Left ventricle myocardium inferior (tissue), 1 donor: ENCODE measurements around the gene FARSA. TPM values are rescaled to one million over a fixed set of nuclear protein-coding genes. Genes with fewer than 3 reads are reported as not detected.
A peak's percentile ranks its signal among the peaks of the same experiment; 100 is the strongest.
"Not testable (repeated sequence)": the region's sequence is repeated elsewhere in the genome, so short reads cannot be mapped to it uniquely, and the experiment has no call there.

Experiments
- DNase-seq: peaks from one replicate; pipeline ENCODE4 v3.0.0-alpha.2; 2020
- H3K27ac ChIP-seq: fragments of 200-600 bp; replicated peaks from 2 replicates; pipeline ENCODE4 v1.8.0; 2021
- H3K27me3 ChIP-seq: fragments of 200-600 bp; 2 replicates; pipeline ENCODE4 v1.8.0; 2021; ENCODE audit warnings: low read depth
- H3K36me3 ChIP-seq: fragments of 200-600 bp; 2 replicates; pipeline ENCODE4 v1.8.0; 2021
- H3K4me1 ChIP-seq: fragments of 200-600 bp; 2 replicates; pipeline ENCODE4 v1.8.0; 2021
- H3K4me3 ChIP-seq: fragments of 200-600 bp; 2 replicates; pipeline ENCODE4 v1.8.0; 2021; ENCODE audit warnings: mild to moderate bottlenecking, moderate library complexity
- H3K9me3 ChIP-seq: fragments of 200-600 bp; replicated peaks from 2 replicates; pipeline ENCODE4 v1.8.0; 2021
- intact Hi-C: fragments of 100-400 bp; cut with micrococcal nuclease; formaldehyde crosslinking; loops from one replicate; pipeline ENCODE4 v1.11.0; 2022
- total RNA-seq: library from RNA; stranded (reverse); fragmentation: NEBNext Ultra II Directional; extraction: Animal tissue kit (Norgen Biotek cat#: 25700); gene quantifications from one replicate; pipeline ENCODE4 v1.2.1, GENCODE V29; 2021
- TF ChIP-seq, protein P1 (sequence below): fragments of 200-600 bp; IDR thresholded peaks from 2 replicates; pipeline ENCODE4 v1.8.0; 2021; ENCODE audit warnings: antibody characterized with exemption, mild to moderate bottlenecking, borderline replicate concordance
- donor health status: DM: no; HTN: yes; CAD: no; lungs with severe emphysema.

Gene FARSA
- total RNA-seq, 1 donor from 2014 or later = 37.8 TPM

DNA sequence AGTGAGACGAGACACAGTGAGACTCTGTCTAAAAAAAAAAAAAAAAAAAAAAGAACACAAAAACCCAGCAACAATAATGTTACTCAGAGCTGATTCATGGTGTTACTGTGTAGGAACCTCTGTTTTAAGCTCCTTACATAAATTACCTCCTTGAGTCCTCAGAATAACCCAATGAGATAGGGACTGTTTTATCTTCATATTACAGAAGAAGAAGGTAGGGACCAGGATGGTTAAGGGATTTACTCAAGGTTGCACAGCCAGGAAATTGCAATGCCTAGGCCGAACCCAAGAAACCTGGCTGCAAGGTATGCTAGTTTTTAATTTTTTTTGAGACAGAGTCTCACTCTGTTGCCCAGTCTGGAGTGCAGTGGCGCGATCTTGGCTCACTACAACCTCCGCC lies 34.4 kb upstream of the FARSA start:
- Histone ChIP-seq H3K27ac (no peak overlapping the region), H3K27me3 (no peaks in the 10 kb centered on the region), H3K36me3 (no peaks in the 10 kb centered on the region), H3K4me3 (no peak overlapping the region), H3K9me3 (no peaks in the 10 kb centered on the region), H3K4me1 (peaks cover 8% of the 10 kb centered on the region)
- intact Hi-C loops = no loop called here
- DNase-seq = no peak
- TF ChIP-seq, protein P1, sequence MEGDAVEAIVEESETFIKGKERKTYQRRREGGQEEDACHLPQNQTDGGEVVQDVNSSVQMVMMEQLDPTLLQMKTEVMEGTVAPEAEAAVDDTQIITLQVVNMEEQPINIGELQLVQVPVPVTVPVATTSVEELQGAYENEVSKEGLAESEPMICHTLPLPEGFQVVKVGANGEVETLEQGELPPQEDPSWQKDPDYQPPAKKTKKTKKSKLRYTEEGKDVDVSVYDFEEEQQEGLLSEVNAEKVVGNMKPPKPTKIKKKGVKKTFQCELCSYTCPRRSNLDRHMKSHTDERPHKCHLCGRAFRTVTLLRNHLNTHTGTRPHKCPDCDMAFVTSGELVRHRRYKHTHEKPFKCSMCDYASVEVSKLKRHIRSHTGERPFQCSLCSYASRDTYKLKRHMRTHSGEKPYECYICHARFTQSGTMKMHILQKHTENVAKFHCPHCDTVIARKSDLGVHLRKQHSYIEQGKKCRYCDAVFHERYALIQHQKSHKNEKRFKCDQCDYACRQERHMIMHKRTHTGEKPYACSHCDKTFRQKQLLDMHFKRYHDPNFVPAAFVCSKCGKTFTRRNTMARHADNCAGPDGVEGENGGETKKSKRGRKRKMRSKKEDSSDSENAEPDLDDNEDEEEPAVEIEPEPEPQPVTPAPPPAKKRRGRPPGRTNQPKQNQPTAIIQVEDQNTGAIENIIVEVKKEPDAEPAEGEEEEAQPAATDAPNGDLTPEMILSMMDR = no peak

DNA sequence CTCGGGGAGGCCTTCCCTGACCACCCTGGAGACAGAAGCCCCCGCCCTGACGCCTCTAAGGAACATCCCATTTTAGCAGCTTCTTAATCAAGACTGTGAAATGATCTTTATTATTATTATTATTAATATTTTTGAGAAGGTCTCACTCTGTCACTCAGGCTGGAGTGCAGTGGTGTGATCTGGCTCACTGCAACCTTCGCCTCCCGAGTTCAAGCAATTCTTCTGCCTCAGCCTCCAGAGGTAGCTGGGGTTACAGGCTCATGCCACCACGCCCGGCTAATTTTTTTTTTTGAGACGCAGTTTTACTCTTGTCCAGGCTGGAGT lies 32.3 kb upstream of the FARSA start:
- H3K4me1 ChIP-seq = peaks cover 8% of the 10 kb centered on the region
- no peak for DNase-seq
- peak overlapping the region; percentile 72 for H3K27ac ChIP-seq
- no peaks in the 10 kb centered on the region for H3K27me3 ChIP-seq
- intact Hi-C loops = no loop called here
- TF ChIP-seq, protein P1 = no peak
- H3K4me3 ChIP-seq = peak overlapping the region; percentile 69
- no peaks in the 10 kb centered on the region for H3K9me3 ChIP-seq
- no peaks in the 10 kb centered on the region for H3K36me3 ChIP-seq

DNA sequence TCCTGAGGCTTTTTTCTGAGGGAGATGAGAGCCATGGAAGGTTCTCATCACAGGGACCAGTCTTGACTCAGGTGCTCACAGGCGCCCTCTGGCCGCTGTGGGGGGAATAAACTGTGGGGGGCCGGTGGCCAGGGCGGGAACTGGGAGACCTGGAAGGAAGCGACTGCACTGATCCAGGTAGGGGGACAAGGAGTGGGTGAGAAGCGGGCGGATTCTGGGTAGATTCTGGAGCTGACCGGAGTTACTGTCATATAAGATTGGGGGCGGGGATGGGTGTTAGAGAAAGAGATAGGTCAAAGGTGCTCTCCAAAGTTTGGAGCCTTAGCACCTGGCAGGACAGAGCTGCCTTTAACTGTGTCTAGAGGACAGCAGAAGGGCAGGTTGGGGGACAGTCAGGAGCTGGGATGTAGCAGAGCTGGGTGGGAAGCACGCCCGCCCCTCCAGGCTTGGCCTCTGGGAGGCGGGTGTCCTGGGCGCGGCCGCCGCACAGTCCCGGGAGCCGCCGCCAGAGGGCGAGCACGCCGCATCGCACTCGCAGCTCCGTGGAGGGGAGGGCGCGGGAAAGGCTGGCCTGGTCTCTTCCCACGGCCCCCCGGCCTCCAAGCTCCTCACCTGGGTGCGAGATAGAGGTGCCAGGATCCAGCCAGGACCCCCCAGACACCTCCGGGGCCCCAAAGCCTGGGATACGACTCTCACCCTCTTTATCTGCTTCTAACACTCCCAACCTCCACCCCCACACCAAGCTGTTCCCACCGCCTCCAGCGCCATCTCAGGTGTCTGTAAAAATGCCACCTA lies 31.7 kb upstream of the FARSA start:
- DNase-seq = peak; percentile 84
- H3K4me3 ChIP-seq = peak overlapping the region; percentile 69
- peaks cover 8% of the 10 kb centered on the region for H3K4me1 ChIP-seq
- H3K27me3 ChIP-seq = no peaks in the 10 kb centered on the region
- no peaks in the 10 kb centered on the region for H3K9me3 ChIP-seq
- peak overlapping the region; percentile 72 for H3K27ac ChIP-seq
- intact Hi-C loops = no loop called here
- no peaks in the 10 kb centered on the region for H3K36me3 ChIP-seq
- TF ChIP-seq, protein P1 = peak; percentile 91

DNA sequence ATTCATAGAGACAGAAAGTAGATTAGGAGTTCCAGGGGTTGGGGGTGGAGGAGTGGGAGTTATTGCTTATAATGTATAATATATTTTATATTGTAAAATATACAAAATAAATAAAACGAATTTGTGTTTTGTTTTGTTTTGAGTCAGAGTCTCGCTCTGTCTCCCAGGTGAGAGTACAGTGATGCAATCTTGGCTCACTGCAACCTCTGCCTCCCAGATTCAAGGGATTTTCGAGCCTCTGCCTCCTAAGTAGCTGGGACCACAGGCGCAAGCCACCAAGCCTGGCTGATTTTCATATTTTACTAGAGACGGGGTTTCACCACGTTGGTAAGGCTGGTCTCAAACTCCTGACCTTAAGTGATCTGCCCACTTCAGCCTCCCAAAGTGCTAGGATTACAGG lies 26.0 kb upstream of the FARSA start:
- Histone ChIP-seq H3K4me3 (no peak overlapping the region), H3K4me1 (peaks cover 31% of the 10 kb centered on the region), H3K9me3 (no peaks in the 10 kb centered on the region), H3K36me3 (peaks cover under 1% of the 10 kb centered on the region), H3K27ac (no peak overlapping the region), H3K27me3 (no peaks in the 10 kb centered on the region)
- intact Hi-C loops = no loop called here
- no peak for DNase-seq
- TF ChIP-seq, protein P1 = no peak

DNA sequence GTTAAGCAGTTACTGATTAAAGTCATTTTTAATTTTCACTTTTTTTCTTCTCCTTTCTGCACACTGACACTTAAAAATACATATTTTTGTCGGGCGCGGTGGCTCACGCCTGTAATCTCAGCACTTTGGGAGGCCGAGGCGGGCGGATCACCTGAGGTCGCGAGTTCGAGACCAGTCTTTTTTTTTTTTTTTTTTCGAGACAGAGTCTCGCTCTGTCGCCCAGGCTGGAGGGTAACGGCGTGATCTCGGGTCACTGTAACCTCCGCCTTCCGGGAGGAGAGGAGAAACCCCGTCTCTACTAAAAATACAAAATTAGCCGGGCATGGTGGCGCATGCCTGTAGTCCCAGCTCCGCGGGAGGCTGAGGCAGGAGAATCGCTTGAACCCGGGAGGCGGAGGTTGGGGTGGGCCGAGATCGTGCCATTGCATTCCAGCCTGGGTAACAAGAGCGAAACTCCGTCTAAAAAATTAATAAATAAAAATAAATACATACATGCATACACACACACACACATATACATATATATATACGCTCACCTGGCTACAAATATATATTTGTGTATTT lies 24.0 kb upstream of the FARSA start:
- H3K36me3 ChIP-seq = peaks cover 20% of the 10 kb centered on the region
- intact Hi-C loops = not testable (repeated sequence)
- peak overlapping the region; percentile 96 for H3K27ac ChIP-seq

More for the DNA sequence above, 24.0 kb upstream of the FARSA start:
- Histone ChIP-seq H3K4me3 (peak overlapping the region; percentile 86), H3K4me1 (peaks cover 51% of the 10 kb centered on the region)
- DNase-seq, H3K27me3 ChIP-seq, H3K9me3 ChIP-seq: not testable (repeated sequence)
